ENCODE data around the gene MAMDC2.

Gene MAMDC2

GRCh38 chr9:70143394-70144130 is 99.9 kb downstream of the MAMDC2 start:
- H3K27ac Mint-ChIP-seq, result no peak overlapping the region
- H3K27me3 Mint-ChIP-seq, result peaks cover 1% of the 10 kb centered on the region
- H3K36me3 Mint-ChIP-seq, result no peaks in the 10 kb centered on the region
- H3K4me1 Mint-ChIP-seq (ENCODE audit: low read depth), result no peaks in the 10 kb centered on the region
- H3K4me3 Mint-ChIP-seq, result no peak overlapping the region
- no peaks in the 10 kb centered on the region for H3K9me3 Mint-ChIP-seq (ENCODE audit: low read depth)

DNA sequence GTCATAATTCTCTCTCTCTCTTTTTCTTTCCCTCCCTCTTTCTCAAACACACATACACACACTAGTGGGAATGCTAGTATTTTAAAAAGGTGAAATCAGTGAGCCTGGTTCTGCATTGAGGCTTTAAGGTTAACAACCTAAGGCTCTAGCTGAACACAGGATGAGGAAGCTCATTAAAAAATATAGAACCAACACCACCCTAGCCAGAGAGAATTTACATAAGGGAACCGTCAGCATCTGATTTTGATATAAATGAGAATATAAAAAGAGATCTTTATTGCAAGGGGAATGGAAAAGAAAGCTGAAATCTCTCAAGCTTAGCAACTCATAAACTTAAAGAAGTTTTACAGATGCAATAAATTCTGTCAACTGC is 100.5 kb downstream of the MAMDC2 start:
- H3K4me3 Mint-ChIP-seq, result no peak overlapping the region
- no peaks in the 10 kb centered on the region for H3K9me3 Mint-ChIP-seq (ENCODE audit: low read depth)
- H3K27me3 Mint-ChIP-seq, result peaks cover 1% of the 10 kb centered on the region
- H3K36me3 Mint-ChIP-seq, result no peaks in the 10 kb centered on the region
- H3K27ac Mint-ChIP-seq, result no peak overlapping the region
- no peaks in the 10 kb centered on the region for H3K4me1 Mint-ChIP-seq (ENCODE audit: low read depth)

DNA sequence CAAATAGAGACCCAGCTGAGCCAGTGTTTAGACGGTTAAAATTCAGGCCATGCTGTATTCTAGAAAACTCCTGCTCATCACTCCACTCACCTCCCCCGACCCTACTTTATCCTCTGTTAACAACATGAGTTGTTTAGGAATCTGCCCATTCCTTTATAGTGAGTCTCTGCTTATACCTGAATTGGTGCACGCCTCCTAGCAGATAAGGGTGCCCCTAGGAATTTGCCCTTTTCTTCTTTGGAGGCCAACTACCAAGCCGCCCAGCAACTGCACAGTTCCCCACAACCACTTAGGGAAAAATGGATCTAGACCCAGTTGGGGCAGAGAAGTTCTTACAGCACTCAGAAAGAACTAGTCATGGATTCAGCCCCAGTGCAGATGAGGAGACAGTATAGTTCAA is 102.3 kb downstream of the MAMDC2 start:
- Mint-ChIP-seq H3K4me1 (ENCODE audit: low read depth) (no peaks in the 10 kb centered on the region), H3K27me3 (peaks cover 1% of the 10 kb centered on the region), H3K27ac (no peak overlapping the region), H3K36me3 (no peaks in the 10 kb centered on the region), H3K9me3 (ENCODE audit: low read depth) (no peaks in the 10 kb centered on the region), H3K4me3 (no peak overlapping the region)

- Mint-ChIP-seq H3K4me3 (no peak overlapping the region), H3K9me3 (ENCODE audit: low read depth) (no peaks in the 10 kb centered on the region), H3K36me3 (no peaks in the 10 kb centered on the region), H3K27me3 (peaks cover 3% of the 10 kb centered on the region), H3K4me1 (ENCODE audit: low read depth) (no peaks in the 10 kb centered on the region), H3K27ac (no peak overlapping the region)
Observed at GRCh38 chr9:70147196-70147595, 103.5 kb downstream of the MAMDC2 start.

GRCh38 chr9:70147651-70148050 is 104.0 kb downstream of the MAMDC2 start:
- H3K36me3 Mint-ChIP-seq, result no peaks in the 10 kb centered on the region
- H3K27ac Mint-ChIP-seq, result no peak overlapping the region
- no peaks in the 10 kb centered on the region for H3K4me1 Mint-ChIP-seq (ENCODE audit: low read depth)
- no peaks in the 10 kb centered on the region for H3K9me3 Mint-ChIP-seq (ENCODE audit: low read depth)
- H3K27me3 Mint-ChIP-seq, result peaks cover 3% of the 10 kb centered on the region
- no peak overlapping the region for H3K4me3 Mint-ChIP-seq

DNA sequence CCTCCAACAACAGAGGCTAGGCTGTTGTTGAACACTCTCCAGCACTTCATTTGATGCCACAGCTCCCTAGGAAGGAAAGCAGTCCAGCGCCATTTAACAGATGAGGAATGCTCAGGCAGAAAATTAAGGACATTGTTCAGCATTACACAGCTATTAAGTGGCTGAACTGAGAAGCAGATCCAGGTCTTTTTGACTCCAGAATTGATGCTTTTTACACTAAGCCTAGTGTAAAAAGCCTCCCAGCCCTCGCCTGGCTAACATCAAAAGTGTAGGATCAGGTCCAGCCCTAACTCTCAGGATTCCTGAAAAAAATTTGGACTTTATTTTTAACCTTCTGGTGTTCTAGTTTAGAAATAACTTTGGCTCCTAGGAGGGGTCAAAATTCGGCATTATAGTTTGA is 108.7 kb downstream of the MAMDC2 start:
- Mint-ChIP-seq H3K4me1 (ENCODE audit: low read depth) (no peaks in the 10 kb centered on the region), H3K4me3 (no peak overlapping the region), H3K9me3 (ENCODE audit: low read depth) (no peaks in the 10 kb centered on the region), H3K27me3 (peaks cover 9% of the 10 kb centered on the region), H3K36me3 (peaks cover 1% of the 10 kb centered on the region), H3K27ac (no peak overlapping the region)

DNA sequence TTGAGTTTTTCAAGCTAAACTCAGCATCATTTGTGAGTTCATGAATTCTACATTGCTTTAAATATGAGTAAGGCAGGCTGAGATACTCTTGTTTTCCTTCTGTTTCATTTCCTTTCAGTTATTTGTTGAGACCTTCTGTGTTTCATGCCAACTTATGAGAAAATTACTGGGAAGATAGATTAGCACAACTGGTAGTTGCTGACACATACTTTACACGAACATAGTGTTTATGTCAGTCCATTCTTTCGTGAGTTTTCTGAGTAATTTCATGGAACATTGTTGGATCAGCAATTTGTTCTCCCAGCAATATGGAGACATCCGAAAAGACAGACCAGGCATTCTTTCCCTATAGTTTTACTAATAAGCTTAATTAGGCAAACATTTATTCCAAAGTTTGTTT is 113.1 kb downstream of the MAMDC2 start:
- no peaks in the 10 kb centered on the region for H3K4me1 Mint-ChIP-seq (ENCODE audit: low read depth)
- peaks cover 2% of the 10 kb centered on the region for H3K36me3 Mint-ChIP-seq
- no peaks in the 10 kb centered on the region for H3K9me3 Mint-ChIP-seq (ENCODE audit: low read depth)
- H3K27ac Mint-ChIP-seq, result no peak overlapping the region
- no peak overlapping the region for H3K4me3 Mint-ChIP-seq
- H3K27me3 Mint-ChIP-seq, result peaks cover 11% of the 10 kb centered on the region

GRCh38 chr9:70159630-70160029 is 116.0 kb downstream of the MAMDC2 start:
- H3K27me3 Mint-ChIP-seq, result peaks cover 11% of the 10 kb centered on the region
- no peaks in the 10 kb centered on the region for H3K4me1 Mint-ChIP-seq (ENCODE audit: low read depth)
- H3K9me3 Mint-ChIP-seq (ENCODE audit: low read depth), result no peaks in the 10 kb centered on the region
- H3K4me3 Mint-ChIP-seq, result no peak overlapping the region
- H3K36me3 Mint-ChIP-seq, result peaks cover 2% of the 10 kb centered on the region
- no peak overlapping the region for H3K27ac Mint-ChIP-seq

DNA sequence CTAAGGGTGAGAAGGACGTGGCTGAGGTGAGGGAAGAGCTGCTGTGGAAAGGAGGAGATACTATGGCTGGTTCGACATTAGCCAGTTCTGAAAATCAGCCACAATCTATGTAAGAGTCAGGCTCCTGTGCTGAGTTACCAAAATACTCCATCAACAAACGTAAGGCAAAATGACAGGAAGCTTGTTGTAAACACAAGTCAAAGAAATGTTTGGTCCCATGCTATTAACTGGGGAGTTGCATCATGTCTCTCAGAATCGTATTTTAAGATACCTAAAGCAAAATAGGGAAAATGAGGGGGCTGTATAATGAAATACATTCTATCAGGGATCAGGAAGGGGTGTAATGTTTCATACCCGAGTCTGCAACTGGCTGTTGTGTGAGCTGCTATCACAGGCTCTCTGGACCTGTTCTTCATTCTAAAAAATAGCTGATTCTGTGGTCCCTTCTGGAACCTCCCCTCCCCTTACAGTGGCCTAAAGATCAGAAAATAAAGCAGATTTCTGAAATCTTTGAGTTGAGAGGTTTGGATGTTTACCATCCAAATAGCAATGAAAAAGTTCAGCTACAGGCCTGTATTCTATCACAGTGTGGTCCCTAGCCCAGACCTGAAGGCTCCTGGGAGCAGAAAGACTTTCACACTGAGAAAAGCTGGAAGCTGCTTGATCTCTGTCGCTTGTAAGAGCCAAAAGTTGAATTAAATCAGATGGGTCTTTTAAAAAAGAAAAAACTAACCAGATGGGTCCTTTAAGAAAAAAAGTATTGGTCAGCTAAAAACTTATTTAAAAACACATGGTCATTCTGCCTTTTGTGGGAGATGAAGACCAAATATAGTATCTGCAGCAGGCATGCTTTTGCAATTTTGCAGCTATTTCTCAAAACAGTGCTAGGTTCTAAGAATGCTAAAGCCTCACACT is 117.3 kb downstream of the MAMDC2 start:
- H3K4me1 Mint-ChIP-seq (ENCODE audit: low read depth), result no peaks in the 10 kb centered on the region
- peaks cover 7% of the 10 kb centered on the region for H3K27me3 Mint-ChIP-seq
- no peak overlapping the region for H3K27ac Mint-ChIP-seq
- H3K4me3 Mint-ChIP-seq, result no peak overlapping the region
- H3K36me3 Mint-ChIP-seq, result peaks cover 2% of the 10 kb centered on the region
- H3K9me3 Mint-ChIP-seq (ENCODE audit: low read depth), result no peaks in the 10 kb centered on the region

DNA sequence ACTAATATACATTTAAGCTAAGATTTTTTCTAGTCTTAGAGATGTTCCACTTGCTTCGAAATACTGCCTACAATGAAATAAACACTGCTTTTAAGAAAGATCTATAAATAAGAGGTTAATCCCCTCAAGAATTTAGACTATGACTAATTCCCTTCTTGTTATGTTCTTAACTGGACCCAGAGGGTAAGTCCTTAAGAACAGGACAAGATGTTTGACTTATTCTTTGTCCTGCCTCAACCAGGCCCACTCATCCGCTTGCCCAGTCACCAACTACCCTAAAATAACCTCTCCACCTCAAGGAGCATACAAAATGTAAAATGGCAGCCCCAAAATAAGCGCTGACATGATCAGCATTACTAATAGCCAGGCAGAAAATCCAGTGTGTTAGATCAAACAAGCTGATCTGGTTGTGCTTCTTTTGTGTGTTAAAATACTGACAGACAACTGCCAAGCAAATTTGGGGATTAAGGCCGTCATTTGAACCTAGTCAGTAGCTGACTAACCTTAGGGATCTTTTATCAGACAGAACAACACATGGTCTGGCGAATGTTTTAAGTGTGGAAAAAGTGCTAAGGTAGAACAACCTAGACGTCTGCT is 121.5 kb downstream of the MAMDC2 start:
- no peak overlapping the region for H3K27ac Mint-ChIP-seq
- H3K4me3 Mint-ChIP-seq, result no peak overlapping the region
- no peaks in the 10 kb centered on the region for H3K27me3 Mint-ChIP-seq
- no peaks in the 10 kb centered on the region for H3K9me3 Mint-ChIP-seq (ENCODE audit: low read depth)
- H3K36me3 Mint-ChIP-seq, result no peaks in the 10 kb centered on the region
- no peaks in the 10 kb centered on the region for H3K4me1 Mint-ChIP-seq (ENCODE audit: low read depth)

DNA sequence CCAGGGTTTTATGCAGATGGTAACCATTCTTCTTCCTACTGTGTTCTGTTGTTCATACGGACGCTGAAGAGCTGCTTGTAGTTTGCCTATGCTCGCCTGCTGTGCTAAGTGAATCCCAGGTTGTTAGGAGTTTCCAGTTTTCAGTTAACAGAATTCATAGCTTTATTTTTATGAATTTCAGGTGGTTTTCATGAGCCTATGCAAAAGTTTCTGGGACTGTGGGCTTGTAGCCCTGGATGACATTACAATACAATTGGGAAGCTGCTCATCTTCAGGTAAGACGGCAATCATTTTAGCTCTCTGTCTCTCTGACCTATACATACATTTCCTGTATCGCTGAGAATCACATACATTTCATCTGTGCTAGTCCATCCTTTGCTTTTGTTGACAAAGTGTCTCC is 124.9 kb downstream of the MAMDC2 start:
- no peak overlapping the region for H3K4me3 Mint-ChIP-seq
- no peaks in the 10 kb centered on the region for H3K36me3 Mint-ChIP-seq
- no peaks in the 10 kb centered on the region for H3K4me1 Mint-ChIP-seq (ENCODE audit: low read depth)
- no peaks in the 10 kb centered on the region for H3K9me3 Mint-ChIP-seq (ENCODE audit: low read depth)
- H3K27ac Mint-ChIP-seq, result no peak overlapping the region
- no peaks in the 10 kb centered on the region for H3K27me3 Mint-ChIP-seq

DNA sequence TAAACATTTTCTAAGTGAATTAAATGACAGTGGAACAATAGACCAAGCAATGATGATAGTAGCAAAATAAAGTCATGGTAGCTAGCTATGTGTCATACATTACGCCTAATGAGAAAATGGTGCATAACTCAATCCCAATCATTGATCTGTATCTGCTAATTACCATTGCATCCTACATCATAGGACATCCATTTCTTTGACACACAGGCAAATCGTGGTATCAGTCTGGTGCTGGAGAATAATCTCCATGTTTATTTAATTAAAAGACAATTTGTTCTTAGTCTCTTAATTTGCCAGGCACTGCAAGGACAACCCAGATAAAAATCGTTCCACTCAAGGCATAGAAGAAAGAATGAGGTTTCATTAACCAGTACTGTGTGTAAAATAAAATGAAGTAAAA is 125.6 kb downstream of the MAMDC2 start:
- Mint-ChIP-seq H3K4me1 (ENCODE audit: low read depth) (no peaks in the 10 kb centered on the region), H3K27ac (no peak overlapping the region), H3K4me3 (no peak overlapping the region), H3K9me3 (ENCODE audit: low read depth) (no peaks in the 10 kb centered on the region), H3K27me3 (no peaks in the 10 kb centered on the region), H3K36me3 (no peaks in the 10 kb centered on the region)

DNA sequence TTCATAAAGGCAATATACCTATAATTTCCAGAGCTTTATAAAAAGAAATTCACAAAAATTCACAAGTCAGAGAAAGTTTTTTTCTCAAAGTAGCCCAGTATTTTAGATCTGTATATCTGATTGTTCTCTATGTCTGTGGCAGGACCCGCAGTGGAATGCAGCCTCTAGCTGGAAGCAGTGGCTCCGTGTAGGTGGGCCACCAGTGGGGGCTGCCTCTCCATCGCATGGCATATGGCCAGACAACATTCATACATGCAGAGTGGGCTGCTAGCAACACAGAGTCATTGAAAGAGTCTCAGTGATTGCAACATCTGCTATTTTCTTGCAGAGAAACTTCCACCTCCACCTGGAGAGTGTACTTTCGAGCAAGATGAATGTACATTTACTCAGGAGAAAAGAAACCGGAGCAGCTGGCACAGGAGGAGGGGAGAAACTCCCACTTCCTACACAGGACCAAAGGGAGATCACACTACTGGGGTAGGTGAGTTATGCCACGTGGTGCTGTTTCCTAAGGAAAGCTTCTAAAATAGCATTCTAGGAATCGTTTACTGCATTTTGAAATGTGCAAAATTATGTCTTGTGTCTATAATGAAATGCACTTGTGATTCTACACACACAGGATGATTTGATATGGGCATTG is 126.6 kb downstream of the MAMDC2 start:
- H3K4me3 Mint-ChIP-seq, result no peak overlapping the region
- H3K36me3 Mint-ChIP-seq, result no peaks in the 10 kb centered on the region
- H3K9me3 Mint-ChIP-seq (ENCODE audit: low read depth), result no peaks in the 10 kb centered on the region

DNA sequence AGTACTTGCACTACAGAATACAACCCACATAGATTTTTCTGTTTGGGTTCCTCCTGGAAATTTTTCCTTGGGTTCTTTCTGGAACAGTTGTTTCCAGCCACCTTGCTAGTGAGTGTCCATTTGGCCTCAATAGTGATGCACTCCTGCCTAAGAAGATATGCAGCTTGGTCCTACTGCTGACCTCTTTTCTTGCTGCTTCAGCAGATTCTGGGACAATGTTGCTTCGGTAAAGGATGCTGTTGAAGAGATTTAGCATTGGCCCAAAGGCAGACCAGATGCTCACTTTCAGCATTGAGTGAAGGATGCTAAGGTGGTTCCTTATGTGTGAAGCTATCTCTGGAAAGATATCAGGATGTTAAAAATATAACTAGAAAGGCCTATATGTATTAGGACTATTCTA is 128.9 kb downstream of the MAMDC2 start:
- no peaks in the 10 kb centered on the region for H3K36me3 Mint-ChIP-seq
- no peak overlapping the region for H3K4me3 Mint-ChIP-seq
- no peaks in the 10 kb centered on the region for H3K9me3 Mint-ChIP-seq (ENCODE audit: low read depth)
- no peaks in the 10 kb centered on the region for H3K4me1 Mint-ChIP-seq (ENCODE audit: low read depth)
- H3K27me3 Mint-ChIP-seq, result no peaks in the 10 kb centered on the region
- no peak overlapping the region for H3K27ac Mint-ChIP-seq

More for the DNA sequence above, 126.6 kb downstream of the MAMDC2 start:
- H3K4me1 Mint-ChIP-seq (ENCODE audit: low read depth), result no peaks in the 10 kb centered on the region
- no peaks in the 10 kb centered on the region for H3K27me3 Mint-ChIP-seq
- no peak overlapping the region for H3K27ac Mint-ChIP-seq

GRCh38 chr9:70177121-70177520 is 133.5 kb downstream of the MAMDC2 start:
- no peaks in the 10 kb centered on the region for H3K36me3 Mint-ChIP-seq
- no peaks in the 10 kb centered on the region for H3K27me3 Mint-ChIP-seq
- no peaks in the 10 kb centered on the region for H3K4me1 Mint-ChIP-seq (ENCODE audit: low read depth)
- H3K4me3 Mint-ChIP-seq, result no peak overlapping the region
- peaks cover 10% of the 10 kb centered on the region for H3K9me3 Mint-ChIP-seq (ENCODE audit: low read depth)
- no peak overlapping the region for H3K27ac Mint-ChIP-seq
